Endothelial cell of umbilical vein (primary cell): ENCODE results near the gene RPS6KL1. TPM values are rescaled to one million over a fixed set of nuclear protein-coding genes. Genes with fewer than 3 reads are reported as not detected.

ENCODE experiments used
- BruUV-seq: library from RNA; stranded (reverse); fragments of 400-500 nt; replicated peaks from 2 replicates; lab custom pipeline; 2021; lab: Mats Ljungman, UMichigan
- CTCF ChIA-PET: fragments of 300-600, 350-600 bp; sonication (Branson Sonifier 250); formaldehyde crosslinking; loops from one replicate; lab custom pipeline; 2021; ENCODE audit warnings: antibody characterized with exemption, inconsistent platforms; lab: Charles Lee
- POLR2A ChIA-PET: fragments of 300-600, 350-600 bp; sonication (Branson Sonifier 250); formaldehyde crosslinking; loops from one replicate; lab custom pipeline; 2021; ENCODE audit warnings: antibody characterized with exemption, inconsistent platforms; lab: Charles Lee
- DNase-seq: peaks from one replicate; pipeline ENCODE4 v3.0.0-alpha.2; 2011; ENCODE audit warnings: low read depth, low spot score
- FAIRE-seq: peaks from 2 replicates; lab custom pipeline; 2011; peaks lifted over from hg19 to GRCh38; lab: Jason Lieb, UNC
- H2AFZ ChIP-seq: 2 replicates; pipeline ENCODE4 v1.6.0; 2012; ENCODE audit warnings: low read depth, low read length, control low read depth, inconsistent platforms
- H3K27ac ChIP-seq: 2 replicates; pipeline ENCODE4 v1.5.1; 2011; ENCODE audit warnings: low read depth, mild to moderate bottlenecking, control low read depth, low read length, moderate library complexity; ENCODE audit not compliant: insufficient read depth
- H3K27me3 ChIP-seq, 2 experiments: 2 replicates each; pipeline versions ENCODE4 v1.6.0 to v1.6.1; 2011; ENCODE audit warnings: low read length in 2 of 2, mixed read lengths in 1 of 2; ENCODE audit not compliant: control insufficient read depth in 2 of 2, insufficient read depth in 2 of 2
- H3K36me3 ChIP-seq, 2 experiments: 2 replicates in 1 of 2; 3 replicates in 1 of 2; pipeline ENCODE4 v1.5.1; 2011; ENCODE audit warnings: low read length in 2 of 2, mild to moderate bottlenecking in 1 of 2, moderate library complexity in 1 of 2; ENCODE audit not compliant: control insufficient read depth in 2 of 2, insufficient read depth in 2 of 2; ENCODE audit errors: extremely low read depth in 1 of 2
- H3K4me1 ChIP-seq: 3 replicates; pipeline ENCODE4 v1.5.1; 2011; ENCODE audit warnings: mild to moderate bottlenecking, low read length; ENCODE audit not compliant: control insufficient read depth, insufficient read depth; ENCODE audit errors: extremely low read depth
- H3K4me2 ChIP-seq: 2 replicates; pipeline ENCODE4 v1.6.1; 2011; ENCODE audit warnings: low read length, control low read depth, mixed read lengths; ENCODE audit not compliant: insufficient read depth
- H3K4me3 ChIP-seq, 3 experiments: fragments of 200-600 bp in 1 of 3; sonication (generic), shearing (Covaris generic) in 1 of 3; replicated peaks in 1 of 3; 2 replicates each; pipeline ENCODE4 v1.5.1; 2011 to 2016; ENCODE audit warnings: control low read depth in 3 of 3, low read length in 3 of 3, mild to moderate bottlenecking in 2 of 3, inconsistent platforms in 1 of 3, low read depth in 1 of 3, moderate library complexity in 1 of 3; ENCODE audit not compliant: insufficient read depth in 1 of 3
- H3K79me2 ChIP-seq: 2 replicates; pipeline ENCODE4 v1.6.0; 2012; ENCODE audit warnings: low read length, inconsistent platforms; ENCODE audit not compliant: control insufficient read depth, insufficient read depth
- H3K9ac ChIP-seq: replicated peaks from 2 replicates; pipeline ENCODE3; 2011; ENCODE audit warnings: low read length, control low read depth; ENCODE audit not compliant: insufficient read depth; ENCODE audit errors: extremely low read depth
- H3K9me1 ChIP-seq: replicated peaks from 3 replicates; pipeline ENCODE4 v1.6.0; 2011; ENCODE audit warnings: mild to moderate bottlenecking, low read length; ENCODE audit not compliant: control insufficient read depth, insufficient read depth; ENCODE audit errors: extremely low read depth
- H3K9me3 ChIP-seq: replicated peaks from 2 replicates; pipeline ENCODE4 v1.5.1; 2012; ENCODE audit warnings: low read length, inconsistent platforms; ENCODE audit not compliant: control insufficient read depth, insufficient read depth
- H4K20me1 ChIP-seq: replicated peaks from 2 replicates; pipeline ENCODE3; 2011; ENCODE audit warnings: mild to moderate bottlenecking, low read length; ENCODE audit not compliant: control insufficient read depth, insufficient read depth; ENCODE audit errors: extremely low read depth
- FOS ChIP-seq: IDR thresholded peaks from 2 replicates; pipeline ENCODE4 v1.6.1; 2011; ENCODE audit warnings: mild to moderate bottlenecking, low read length, moderate library complexity, borderline replicate concordance; ENCODE audit not compliant: insufficient read depth
- dilution Hi-C: fragments of 300-500 bp; cut with MboI; formaldehyde crosslinking; loops from one replicate; pipeline ENCODE4 v1.15.0; 2019; ENCODE audit warnings: low sequenced_read_pairs; ENCODE audit not compliant: extremely low pct_ligation_motif_present
- intact Hi-C: fragments of 100-400 bp; cut with micrococcal nuclease; formaldehyde crosslinking; loops from one replicate; pipeline ENCODE4 v1.10.0; 2022
- polyA plus RNA-seq, 4 experiments: library from polyadenylated mRNA; depleted of rRNA in 3 of 4; stranded (reverse) in 3 of 4; unstranded in 1 of 4; fragments of >200 nt; gene quantifications; 2 replicates each; pipeline versions ENCODE4 v1.2.1 to v1.2.3, GENCODE V29; 2011 to 2012; ENCODE audit warnings: missing spikeins in 1 of 4
- total RNA-seq: library from RNA; stranded (reverse); gene quantifications from 2 replicates; pipeline ENCODE4 v1.2.3, GENCODE V29; 2021
- TF ChIP-seq, protein P1 (sequence below), 2 donors: IDR thresholded peaks; 1 replicate in 1 of 2; 2 replicates in 1 of 2; pipeline ENCODE4 v1.5.1; 2011; ENCODE audit warnings: low read length in 2 of 2, mild to moderate bottlenecking in 2 of 2, moderate library complexity in 2 of 2, control low read depth in 1 of 2, inconsistent platforms in 1 of 2, low read depth in 1 of 2; ENCODE audit not compliant: insufficient read depth in 1 of 2; ENCODE audit errors: extremely low read depth in 1 of 2

The RPS6KL1 gene
- total and polyA plus RNA-seq, 2 donors (not counting 3 experiments of a cell fraction or from before 2014, with no cell fraction given): 10.2 to 23.8 TPM

DNA sequence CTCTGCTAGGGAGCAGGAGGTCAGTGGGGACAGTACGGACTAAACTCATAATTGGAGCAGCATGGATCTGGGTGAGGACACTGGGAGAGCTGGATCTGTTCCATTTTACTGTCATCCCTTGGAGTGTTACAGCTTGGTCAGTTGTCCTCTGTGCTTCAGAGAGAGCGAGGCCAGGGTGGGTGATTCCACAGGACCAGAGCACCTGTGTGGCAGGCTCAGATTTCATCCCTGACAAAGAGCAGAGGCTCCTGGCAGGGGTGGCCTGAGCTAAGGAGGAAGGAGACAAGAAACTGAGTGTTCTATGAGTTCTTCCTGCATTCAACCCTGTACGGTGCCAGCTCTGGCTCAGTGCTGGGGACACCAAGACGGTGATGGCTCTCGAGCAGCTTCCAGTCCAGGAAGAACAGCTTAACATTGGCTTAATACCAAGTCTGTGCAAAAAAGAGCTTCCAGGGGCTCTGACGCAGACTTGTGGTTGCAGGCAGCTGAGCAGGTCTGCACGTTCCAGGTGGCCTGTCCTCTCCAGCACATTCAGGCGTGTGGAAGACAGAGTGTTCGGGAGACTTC, 40.7 kb upstream of the RPS6KL1 start:
- ChIA-PET CTCF (interaction anchor here (1.0 to 2.7 kb wide), 4 partner anchors 9 to 105 kb away, joined by 3 to 15 read pairs (median 8); partner anchors contain the start of genes PGF and ZC2HC1C), POLR2A (interaction anchor here (2.1 to 2.5 kb wide), 2 partner anchors 9 to 17 kb away, joined by 7 to 20 read pairs; partner anchors contain the start of gene PGF)
- DNase-seq (no peak), FAIRE-seq (no peak)
- H3K9ac ChIP-seq: no peak overlapping the region
- no peak overlapping the region for H2AFZ ChIP-seq
- H3K27me3 ChIP-seq: no peaks in the 10 kb centered on the region
- TF ChIP-seq, protein P1, sequence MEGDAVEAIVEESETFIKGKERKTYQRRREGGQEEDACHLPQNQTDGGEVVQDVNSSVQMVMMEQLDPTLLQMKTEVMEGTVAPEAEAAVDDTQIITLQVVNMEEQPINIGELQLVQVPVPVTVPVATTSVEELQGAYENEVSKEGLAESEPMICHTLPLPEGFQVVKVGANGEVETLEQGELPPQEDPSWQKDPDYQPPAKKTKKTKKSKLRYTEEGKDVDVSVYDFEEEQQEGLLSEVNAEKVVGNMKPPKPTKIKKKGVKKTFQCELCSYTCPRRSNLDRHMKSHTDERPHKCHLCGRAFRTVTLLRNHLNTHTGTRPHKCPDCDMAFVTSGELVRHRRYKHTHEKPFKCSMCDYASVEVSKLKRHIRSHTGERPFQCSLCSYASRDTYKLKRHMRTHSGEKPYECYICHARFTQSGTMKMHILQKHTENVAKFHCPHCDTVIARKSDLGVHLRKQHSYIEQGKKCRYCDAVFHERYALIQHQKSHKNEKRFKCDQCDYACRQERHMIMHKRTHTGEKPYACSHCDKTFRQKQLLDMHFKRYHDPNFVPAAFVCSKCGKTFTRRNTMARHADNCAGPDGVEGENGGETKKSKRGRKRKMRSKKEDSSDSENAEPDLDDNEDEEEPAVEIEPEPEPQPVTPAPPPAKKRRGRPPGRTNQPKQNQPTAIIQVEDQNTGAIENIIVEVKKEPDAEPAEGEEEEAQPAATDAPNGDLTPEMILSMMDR (IDR thresholded peaks at IDR 0.05; ENCODE audit: extremely low read depth in 1 of 2, insufficient read depth in 1 of 2, low read depth in 1 of 2, low read length in 2 of 2): no peak
- no peaks in the 10 kb centered on the region for H3K79me2 ChIP-seq
- no TSS peak for BruUV-seq
- H3K9me3 ChIP-seq: no peaks in the 10 kb centered on the region
- H3K36me3 ChIP-seq: no peaks in the 10 kb centered on the region
- peaks cover 29% of the 10 kb centered on the region for H3K4me1 ChIP-seq
- H3K9me1 ChIP-seq: no peaks in the 10 kb centered on the region
- peak overlapping the region; percentile 4 for H3K27ac ChIP-seq
- no peaks in the 10 kb centered on the region for H4K20me1 ChIP-seq
- dilution Hi-C loops (no loop called here), intact Hi-C loops (no loop called here)
- H3K4me2 ChIP-seq: no peak overlapping the region
- H3K4me3 ChIP-seq: no peak overlapping the region

DNA sequence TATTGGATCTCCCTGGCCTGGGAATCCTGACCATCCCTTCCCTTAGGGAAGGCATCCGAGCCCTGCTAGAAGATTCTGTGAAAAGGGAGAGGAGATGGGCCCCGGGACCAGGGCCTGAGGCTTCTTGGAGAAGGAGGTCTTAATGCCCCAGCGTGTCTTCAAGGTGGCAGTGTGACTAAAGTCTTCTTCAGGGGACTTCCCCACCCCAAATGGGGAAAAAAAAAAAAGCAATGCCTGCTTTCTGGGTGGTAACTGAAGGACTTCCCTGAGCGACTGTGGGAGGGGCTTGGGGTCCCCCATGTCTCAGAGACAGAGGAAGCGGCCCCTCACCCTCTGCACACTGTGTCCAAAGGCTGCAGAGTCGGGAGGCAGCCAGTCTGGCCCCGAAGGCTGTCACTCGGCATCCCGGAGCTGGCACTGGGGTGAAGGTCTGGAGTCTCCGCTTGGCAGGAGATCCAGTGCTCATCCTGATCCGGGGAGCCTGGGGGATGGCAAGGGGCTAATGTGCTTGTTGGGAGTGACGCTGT, 40.2 kb upstream of the RPS6KL1 start:
- intact Hi-C loops (no loop called here), dilution Hi-C loops (no loop called here)
- H3K9me1 ChIP-seq: no peaks in the 10 kb centered on the region
- H3K27me3 ChIP-seq: no peaks in the 10 kb centered on the region
- H3K79me2 ChIP-seq: no peaks in the 10 kb centered on the region
- no peak overlapping the region for H3K9ac ChIP-seq
- peaks cover 29% of the 10 kb centered on the region for H3K4me1 ChIP-seq
- no peaks in the 10 kb centered on the region for H3K36me3 ChIP-seq
- FAIRE-seq (no peak), DNase-seq (no peak)
- no peaks in the 10 kb centered on the region for H4K20me1 ChIP-seq
- no peak overlapping the region for H2AFZ ChIP-seq
- BruUV-seq: no TSS peak
- no peak for TF ChIP-seq FOS
- H3K9me3 ChIP-seq: no peaks in the 10 kb centered on the region
- POLR2A ChIA-PET: interaction anchor here (2.5 kb wide), 1 partner anchor 8 kb away, joined by 20 read pairs; the partner anchor contains the start of gene PGF
- CTCF ChIA-PET: interaction anchor here (1.0 to 2.7 kb wide), 5 partner anchors 9 to 106 kb away, joined by 3 to 15 read pairs (median 3); partner anchors contain the start of genes PGF and ZC2HC1C
- no peak overlapping the region for H3K27ac ChIP-seq
- H3K4me3 ChIP-seq: no peak overlapping the region
- no peak overlapping the region for H3K4me2 ChIP-seq
